Osteocyte (in vitro differentiated cells): Measurements from ENCODE around the gene CTTNBP2. TPM values are rescaled to one million over a fixed set of nuclear protein-coding genes. Genes with fewer than 3 reads are reported as not detected.

Experiments used
- DNase-seq: peaks from one replicate; pipeline ENCODE4 v3.0.0; 2021; ENCODE audit warnings: mixed read lengths; ENCODE audit not compliant: unreplicated experiment; ENCODE audit errors: extremely low spot score
- H3K27ac Mint-ChIP-seq: one replicate; pipeline ENCODE4 v1.8.0; 2021; ENCODE audit warnings: mild to moderate bottlenecking, mixed read lengths; ENCODE audit not compliant: unreplicated experiment
- H3K27me3 Mint-ChIP-seq: one replicate; pipeline ENCODE4 v1.8.0; 2021; ENCODE audit warnings: mixed read lengths; ENCODE audit not compliant: unreplicated experiment
- H3K36me3 Mint-ChIP-seq: one replicate; pipeline ENCODE4 v1.8.0; 2021; ENCODE audit warnings: mixed read lengths; ENCODE audit not compliant: unreplicated experiment
- H3K4me1 Mint-ChIP-seq: one replicate; pipeline ENCODE4 v1.8.0; 2021; ENCODE audit warnings: mixed read lengths; ENCODE audit not compliant: unreplicated experiment
- H3K4me3 Mint-ChIP-seq: one replicate; pipeline ENCODE4 v1.8.0; 2021; ENCODE audit warnings: mild to moderate bottlenecking, moderate library complexity, mixed read lengths; ENCODE audit not compliant: unreplicated experiment
- H3K9me3 Mint-ChIP-seq: one replicate; pipeline ENCODE4 v1.8.0; 2021; ENCODE audit warnings: mixed read lengths; ENCODE audit not compliant: unreplicated experiment
- total RNA-seq: library from RNA; stranded (reverse); gene quantifications from 2 replicates; pipeline ENCODE4 v1.2.1, GENCODE V29; 2021
- TF ChIP-seq, protein P1 (sequence below): fragments of 200-600 bp; sonication (generic); IDR thresholded peaks from 2 replicates; pipeline ENCODE4 v1.5.0; 2021; ENCODE audit warnings: antibody characterized with exemption, mild to moderate bottlenecking, moderate library complexity

The CTTNBP2 gene
- total RNA-seq, 1 donor from 2014 or later, result 2.3 TPM

- TF ChIP-seq, protein P1, sequence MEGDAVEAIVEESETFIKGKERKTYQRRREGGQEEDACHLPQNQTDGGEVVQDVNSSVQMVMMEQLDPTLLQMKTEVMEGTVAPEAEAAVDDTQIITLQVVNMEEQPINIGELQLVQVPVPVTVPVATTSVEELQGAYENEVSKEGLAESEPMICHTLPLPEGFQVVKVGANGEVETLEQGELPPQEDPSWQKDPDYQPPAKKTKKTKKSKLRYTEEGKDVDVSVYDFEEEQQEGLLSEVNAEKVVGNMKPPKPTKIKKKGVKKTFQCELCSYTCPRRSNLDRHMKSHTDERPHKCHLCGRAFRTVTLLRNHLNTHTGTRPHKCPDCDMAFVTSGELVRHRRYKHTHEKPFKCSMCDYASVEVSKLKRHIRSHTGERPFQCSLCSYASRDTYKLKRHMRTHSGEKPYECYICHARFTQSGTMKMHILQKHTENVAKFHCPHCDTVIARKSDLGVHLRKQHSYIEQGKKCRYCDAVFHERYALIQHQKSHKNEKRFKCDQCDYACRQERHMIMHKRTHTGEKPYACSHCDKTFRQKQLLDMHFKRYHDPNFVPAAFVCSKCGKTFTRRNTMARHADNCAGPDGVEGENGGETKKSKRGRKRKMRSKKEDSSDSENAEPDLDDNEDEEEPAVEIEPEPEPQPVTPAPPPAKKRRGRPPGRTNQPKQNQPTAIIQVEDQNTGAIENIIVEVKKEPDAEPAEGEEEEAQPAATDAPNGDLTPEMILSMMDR, result no peak
- no peaks in the 10 kb centered on the region for H3K9me3 Mint-ChIP-seq
- H3K27me3 Mint-ChIP-seq, result peaks cover 28% of the 10 kb centered on the region
- no peaks in the 10 kb centered on the region for H3K4me1 Mint-ChIP-seq
- H3K36me3 Mint-ChIP-seq, result no peaks in the 10 kb centered on the region
- no peak overlapping the region for H3K27ac Mint-ChIP-seq
- no peak overlapping the region for H3K4me3 Mint-ChIP-seq
- DNase-seq, result no peak
These were observed 20.8 kb upstream of the CTTNBP2 start for GRCh38 chr7:117894037-117894436.

GRCh38 chr7:117892821-117893220, 19.6 kb upstream of the CTTNBP2 start:
- peaks cover 19% of the 10 kb centered on the region for H3K27me3 Mint-ChIP-seq
- no peaks in the 10 kb centered on the region for H3K9me3 Mint-ChIP-seq
- H3K27ac Mint-ChIP-seq, result no peak overlapping the region
- H3K4me3 Mint-ChIP-seq, result no peak overlapping the region
- TF ChIP-seq, protein P1, result no peak
- no peaks in the 10 kb centered on the region for H3K4me1 Mint-ChIP-seq
- no peaks in the 10 kb centered on the region for H3K36me3 Mint-ChIP-seq
- no peak for DNase-seq

- Mint-ChIP-seq H3K27me3 (peaks cover 9% of the 10 kb centered on the region), H3K27ac (no peak overlapping the region), H3K4me1 (no peaks in the 10 kb centered on the region), H3K36me3 (no peaks in the 10 kb centered on the region), H3K9me3 (no peaks in the 10 kb centered on the region), H3K4me3 (no peak overlapping the region)
- TF ChIP-seq, protein P1, result no peak
- DNase-seq, result no peak
These were observed 16.4 kb upstream of the CTTNBP2 start for GRCh38 chr7:117889611-117890010.

- DNase-seq, result no peak
- no peak overlapping the region for H3K4me3 Mint-ChIP-seq
- TF ChIP-seq, protein P1, result no peak
- H3K36me3 Mint-ChIP-seq, result no peaks in the 10 kb centered on the region
- no peaks in the 10 kb centered on the region for H3K9me3 Mint-ChIP-seq
- peaks cover 10% of the 10 kb centered on the region for H3K27me3 Mint-ChIP-seq
- no peak overlapping the region for H3K27ac Mint-ChIP-seq
- no peaks in the 10 kb centered on the region for H3K4me1 Mint-ChIP-seq
These were observed 15.4 kb upstream of the CTTNBP2 start for GRCh38 chr7:117888627-117889026.

DNA sequence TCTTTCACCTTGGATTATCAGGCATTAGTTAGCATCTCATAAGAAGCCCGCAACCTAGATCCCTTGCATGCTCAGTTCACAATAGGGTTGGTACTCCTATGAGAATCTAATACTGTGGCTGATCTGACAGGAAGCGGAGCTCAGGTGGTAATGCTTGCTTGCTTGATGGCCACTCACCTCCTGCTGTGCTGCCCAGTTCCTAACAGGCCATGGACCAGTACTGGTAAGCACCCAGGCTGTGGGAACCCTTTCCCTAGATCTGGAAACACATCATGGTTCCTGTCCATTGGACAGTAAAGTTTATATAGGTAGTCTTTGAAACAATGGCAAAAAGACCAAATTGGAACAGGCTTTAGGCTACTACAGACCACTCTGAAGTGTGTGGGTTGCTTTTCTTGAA, 9.4 kb upstream of the CTTNBP2 start:
- no peak overlapping the region for H3K27ac Mint-ChIP-seq
- DNase-seq, result no peak
- H3K4me1 Mint-ChIP-seq, result no peaks in the 10 kb centered on the region
- TF ChIP-seq, protein P1, result no peak
- H3K36me3 Mint-ChIP-seq, result no peaks in the 10 kb centered on the region
- no peak overlapping the region for H3K4me3 Mint-ChIP-seq
- H3K27me3 Mint-ChIP-seq, result peaks cover 3% of the 10 kb centered on the region
- H3K9me3 Mint-ChIP-seq, result no peaks in the 10 kb centered on the region
